ENCODE results near the gene SEL1L.

The SEL1L gene

DNA sequence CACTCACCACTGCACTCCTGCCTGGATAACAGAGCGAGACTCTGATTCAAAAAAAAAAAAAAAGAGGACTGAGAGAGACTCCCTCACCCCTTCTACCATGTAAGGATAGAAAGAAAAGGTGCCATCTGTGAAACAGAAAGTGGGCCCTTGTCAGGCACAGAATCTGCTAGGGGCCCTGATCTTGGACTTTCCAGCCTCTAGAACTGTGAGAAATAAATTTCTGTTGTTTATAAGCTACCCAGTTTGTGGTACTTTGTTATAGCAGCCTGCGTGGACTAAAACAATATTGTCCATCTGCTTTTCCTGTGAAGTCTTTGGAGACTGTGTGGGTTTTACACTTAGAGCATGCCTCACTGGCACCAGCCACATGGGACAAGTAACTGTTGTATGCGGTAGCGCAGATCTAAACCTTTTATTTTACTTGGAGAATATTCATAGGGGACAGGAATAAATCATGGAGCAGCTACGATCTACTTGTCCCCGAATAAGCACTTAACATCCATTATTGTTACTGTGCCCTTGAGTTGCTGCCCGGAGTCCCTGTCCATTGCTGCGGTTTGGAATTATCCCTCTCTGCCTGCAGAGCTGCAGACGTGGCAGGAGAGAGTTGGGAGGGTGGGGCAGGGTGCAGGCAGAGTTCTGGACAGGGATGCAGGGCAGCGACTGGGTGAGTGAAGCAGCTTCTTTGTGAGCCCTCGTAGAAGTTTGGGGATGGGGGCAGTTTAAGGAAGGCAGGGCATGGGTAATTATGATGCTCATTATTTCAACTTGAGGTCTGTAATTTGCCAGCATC is 81.1 kb downstream of the SEL1L start:
- Histone ChIP-seq H3K4me3 (ENCODE audit: low read depth, low read length) (peak overlapping the region; percentile 4), H3K36me3 (ENCODE audit: control insufficient read depth, insufficient read depth, low read length) (no peaks in the 10 kb centered on the region), H3K9ac (ENCODE audit: low read depth, low read length) (no peak overlapping the region), H3K9me3 (ENCODE audit: control insufficient read depth, insufficient read depth, low read length) (no peaks in the 10 kb centered on the region), H3K4me1 (ENCODE audit: control insufficient read depth, insufficient read depth, low read length) (peaks cover 12% of the 10 kb centered on the region), H3K27me3 (ENCODE audit: control insufficient read depth, insufficient read depth, low read length) (no peaks in the 10 kb centered on the region)

DNA sequence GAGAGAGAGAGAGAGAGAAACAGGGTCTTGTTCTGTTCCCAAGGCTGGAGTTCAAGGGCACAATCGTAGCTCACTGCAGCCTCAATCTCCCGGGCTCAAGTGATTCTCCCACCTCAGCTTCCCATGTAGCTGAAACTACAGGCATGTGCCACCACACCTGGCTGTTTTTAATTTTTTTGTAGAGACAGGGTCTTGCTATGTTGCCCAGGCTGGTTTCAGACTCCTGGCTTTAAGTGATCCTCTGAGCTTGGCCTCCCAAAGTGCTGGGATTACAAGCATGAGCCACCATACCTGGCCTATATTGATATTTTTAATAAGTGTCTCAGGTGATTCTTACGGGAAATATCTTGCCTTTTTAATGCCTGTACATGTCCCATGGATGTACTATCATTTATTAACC is 82.7 kb downstream of the SEL1L start:
- H3K27me3 ChIP-seq (ENCODE audit: control insufficient read depth, insufficient read depth, low read length): no peaks in the 10 kb centered on the region
- no peaks in the 10 kb centered on the region for H3K36me3 ChIP-seq (ENCODE audit: control insufficient read depth, insufficient read depth, low read length)
- peaks cover 12% of the 10 kb centered on the region for H3K4me1 ChIP-seq (ENCODE audit: control insufficient read depth, insufficient read depth, low read length)
- H3K9ac ChIP-seq (ENCODE audit: low read depth, low read length): no peak overlapping the region
- H3K9me3 ChIP-seq (ENCODE audit: control insufficient read depth, insufficient read depth, low read length): no peaks in the 10 kb centered on the region
- no peak overlapping the region for H3K4me3 ChIP-seq (ENCODE audit: low read depth, low read length)

DNA sequence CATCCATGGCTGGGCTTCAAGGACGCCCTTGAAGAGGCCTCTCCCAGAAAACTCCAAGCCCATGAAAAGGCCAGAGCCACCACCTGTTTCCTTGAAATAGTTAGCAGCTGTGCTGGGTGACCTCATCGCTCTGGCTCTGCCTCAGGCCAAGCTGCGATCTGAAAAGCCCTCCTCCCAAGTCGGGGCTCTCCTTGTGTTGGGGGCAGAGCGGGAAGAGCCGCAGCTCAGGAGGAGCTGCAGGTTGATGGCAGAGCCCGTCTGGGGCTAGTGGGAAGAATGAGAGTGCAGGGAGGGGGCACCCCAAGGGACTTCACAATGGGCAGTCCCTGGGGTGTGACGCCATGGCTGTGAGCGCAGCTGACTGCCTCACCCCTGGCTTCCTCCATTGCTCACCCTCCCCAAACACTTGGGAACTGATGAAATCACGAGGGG is 83.5 kb downstream of the SEL1L start:
- Histone ChIP-seq H3K9ac (ENCODE audit: low read depth, low read length) (no peak overlapping the region), H3K4me3 (ENCODE audit: low read depth, low read length) (no peak overlapping the region), H3K9me3 (ENCODE audit: control insufficient read depth, insufficient read depth, low read length) (no peaks in the 10 kb centered on the region), H3K4me1 (ENCODE audit: control insufficient read depth, insufficient read depth, low read length) (peaks cover 12% of the 10 kb centered on the region), H3K36me3 (ENCODE audit: control insufficient read depth, insufficient read depth, low read length) (no peaks in the 10 kb centered on the region), H3K27me3 (ENCODE audit: control insufficient read depth, insufficient read depth, low read length) (no peaks in the 10 kb centered on the region)

DNA sequence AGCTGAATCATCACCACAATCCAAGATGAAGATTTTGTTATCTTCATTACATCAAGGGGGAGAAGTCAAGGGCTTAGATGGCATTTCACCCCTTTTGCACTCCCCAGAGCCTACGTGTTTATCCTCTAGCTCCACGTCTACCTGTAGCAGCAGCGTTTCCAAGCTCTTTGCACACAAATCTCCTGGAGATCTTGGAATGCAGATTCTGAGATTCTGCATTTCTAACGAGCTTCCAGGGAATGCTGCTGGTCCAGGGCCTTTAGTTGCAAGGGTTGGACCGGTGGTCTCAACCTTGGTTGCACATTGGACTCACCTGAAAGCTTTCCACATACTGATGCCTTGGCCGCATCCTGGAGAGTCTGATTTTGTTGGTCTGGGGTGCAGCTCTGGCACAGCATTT is 84.1 kb downstream of the SEL1L start:
- Histone ChIP-seq H3K4me1 (ENCODE audit: control insufficient read depth, insufficient read depth, low read length) (peaks cover 12% of the 10 kb centered on the region), H3K27me3 (ENCODE audit: control insufficient read depth, insufficient read depth, low read length) (no peaks in the 10 kb centered on the region), H3K4me3 (ENCODE audit: low read depth, low read length) (no peak overlapping the region), H3K9me3 (ENCODE audit: control insufficient read depth, insufficient read depth, low read length) (no peaks in the 10 kb centered on the region), H3K36me3 (ENCODE audit: control insufficient read depth, insufficient read depth, low read length) (no peaks in the 10 kb centered on the region), H3K9ac (ENCODE audit: low read depth, low read length) (no peak overlapping the region)

DNA sequence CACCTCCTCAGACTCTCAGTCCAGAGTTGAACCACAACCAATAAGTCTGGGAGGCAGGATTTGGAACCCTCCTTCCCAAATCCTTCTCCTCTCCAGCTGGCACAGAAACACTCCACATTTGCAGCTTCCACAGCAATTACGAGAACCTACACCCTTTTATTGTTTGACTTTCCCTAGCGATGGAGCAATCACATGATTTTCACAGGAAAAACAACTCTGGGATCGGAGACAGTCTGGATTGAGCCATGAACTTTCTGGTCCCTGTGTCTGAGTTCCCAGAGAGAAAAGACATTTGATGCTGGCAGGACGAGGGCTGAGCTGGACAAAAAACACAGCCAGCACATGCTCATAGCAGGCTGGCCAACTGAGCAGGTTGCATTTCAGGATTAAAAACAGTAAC is 84.5 kb downstream of the SEL1L start:
- H3K9me3 ChIP-seq (ENCODE audit: control insufficient read depth, insufficient read depth, low read length): no peaks in the 10 kb centered on the region
- no peaks in the 10 kb centered on the region for H3K27me3 ChIP-seq (ENCODE audit: control insufficient read depth, insufficient read depth, low read length)
- no peaks in the 10 kb centered on the region for H3K36me3 ChIP-seq (ENCODE audit: control insufficient read depth, insufficient read depth, low read length)
- H3K9ac ChIP-seq (ENCODE audit: low read depth, low read length): no peak overlapping the region
- H3K4me1 ChIP-seq (ENCODE audit: control insufficient read depth, insufficient read depth, low read length): peaks cover 12% of the 10 kb centered on the region
- H3K4me3 ChIP-seq (ENCODE audit: low read depth, low read length): no peak overlapping the region

DNA sequence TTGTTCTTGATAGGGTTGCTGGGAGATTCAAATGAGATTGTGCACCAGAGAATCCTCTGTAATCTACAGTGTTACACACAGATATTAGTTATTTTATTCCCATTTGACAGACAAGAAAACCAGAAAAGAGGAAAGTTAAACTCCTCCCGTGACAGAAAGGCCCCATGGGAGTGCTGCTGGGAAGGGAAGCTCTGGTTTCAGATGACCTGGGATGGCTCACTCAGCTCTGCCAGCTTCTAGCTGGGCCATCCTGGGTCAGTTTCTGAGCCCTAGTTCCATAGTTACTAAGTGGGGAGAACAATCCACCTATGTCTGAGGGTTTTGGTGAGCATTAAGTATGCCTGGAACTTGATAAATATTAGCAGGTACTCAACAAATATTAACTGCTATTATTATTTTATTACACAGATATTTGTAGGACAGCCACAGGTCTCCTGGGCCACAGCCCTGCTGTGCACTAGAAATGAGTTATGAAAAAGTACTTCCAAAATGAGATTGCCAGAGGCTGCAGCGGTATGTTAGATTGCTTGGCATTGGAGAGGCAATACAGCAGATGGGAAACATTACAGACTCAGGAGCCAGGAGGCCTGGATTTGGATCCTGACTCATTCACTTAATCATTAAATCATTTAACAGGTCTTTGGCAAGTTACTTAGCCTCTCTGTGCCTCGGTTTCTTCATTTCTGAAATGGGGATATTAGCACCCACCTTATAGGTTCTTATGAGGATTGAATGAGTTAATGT is 86.5 kb downstream of the SEL1L start:
- Histone ChIP-seq H3K27me3 (ENCODE audit: control insufficient read depth, insufficient read depth, low read length) (no peaks in the 10 kb centered on the region), H3K9ac (ENCODE audit: low read depth, low read length) (no peak overlapping the region), H3K4me3 (ENCODE audit: low read depth, low read length) (no peak overlapping the region), H3K4me1 (ENCODE audit: control insufficient read depth, insufficient read depth, low read length) (peaks cover 12% of the 10 kb centered on the region), H3K36me3 (ENCODE audit: control insufficient read depth, insufficient read depth, low read length) (no peaks in the 10 kb centered on the region), H3K9me3 (ENCODE audit: control insufficient read depth, insufficient read depth, low read length) (no peaks in the 10 kb centered on the region)

DNA sequence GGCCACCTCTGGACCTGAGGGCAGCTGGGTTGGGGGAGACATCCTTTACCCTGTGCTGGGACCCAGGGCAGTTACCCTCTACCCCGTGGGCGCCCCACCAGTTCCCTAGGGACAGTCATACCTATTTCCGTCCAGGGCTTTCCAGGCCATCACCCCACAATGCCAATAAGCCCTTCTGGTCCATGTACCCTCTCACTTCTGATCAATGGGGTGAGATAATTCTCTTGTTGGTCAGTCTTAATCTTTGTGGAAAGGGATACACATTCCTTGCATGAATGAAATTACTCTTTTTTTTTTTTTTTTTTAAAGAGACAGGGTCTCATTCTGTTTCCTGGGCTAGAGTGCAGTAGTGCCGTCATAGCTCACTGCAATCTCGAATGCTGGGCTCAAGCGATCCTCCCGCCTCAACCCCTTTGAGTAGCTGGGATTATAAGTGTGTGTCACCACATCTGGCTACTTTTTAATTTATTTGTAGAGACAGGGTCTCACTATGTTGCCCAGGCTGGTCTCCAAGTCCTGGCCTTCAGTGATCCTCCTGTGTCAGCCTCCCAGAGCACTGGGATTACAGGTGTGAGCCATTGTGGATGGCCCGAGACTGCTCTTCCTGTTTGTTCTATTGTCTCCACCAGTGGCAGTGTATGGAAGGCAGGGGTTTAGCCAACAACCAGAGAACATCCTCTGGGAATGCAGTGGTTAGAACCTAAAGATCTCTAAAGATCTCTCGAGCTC is 87.2 kb downstream of the SEL1L start:
- Histone ChIP-seq H3K4me1 (ENCODE audit: control insufficient read depth, insufficient read depth, low read length) (peaks cover 12% of the 10 kb centered on the region), H3K4me3 (ENCODE audit: low read depth, low read length) (no peak overlapping the region), H3K27me3 (ENCODE audit: control insufficient read depth, insufficient read depth, low read length) (no peaks in the 10 kb centered on the region)

DNA sequence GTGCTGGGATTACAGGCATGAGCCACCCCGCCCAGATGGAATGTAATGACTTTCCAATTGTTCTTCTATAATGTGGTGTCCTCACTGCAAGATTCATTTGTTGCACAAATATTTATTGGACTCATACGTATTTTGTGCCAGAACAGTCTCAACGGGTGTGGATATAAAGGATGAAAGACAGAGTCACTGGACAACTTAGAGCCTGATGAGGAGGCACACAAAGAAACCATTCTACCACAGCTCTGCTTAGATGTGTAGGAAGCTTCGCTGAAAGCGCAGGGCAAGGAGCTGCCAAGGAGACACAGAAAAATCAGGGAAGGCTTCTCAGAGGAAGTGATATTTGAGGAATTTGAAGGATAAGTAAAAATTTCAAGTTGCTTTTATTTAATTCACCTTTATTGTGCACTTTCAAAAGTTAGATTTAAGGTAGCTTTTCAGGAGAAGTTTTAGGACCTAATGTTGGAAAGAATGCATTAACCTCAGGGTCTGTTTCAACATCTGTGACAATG is 92.0 kb downstream of the SEL1L start:
- peaks cover 26% of the 10 kb centered on the region for H3K27me3 ChIP-seq (ENCODE audit: control insufficient read depth, insufficient read depth, low read length)
- no peak overlapping the region for H3K9ac ChIP-seq (ENCODE audit: low read depth, low read length)
- H3K4me3 ChIP-seq (ENCODE audit: low read depth, low read length): no peak overlapping the region
- no peaks in the 10 kb centered on the region for H3K36me3 ChIP-seq (ENCODE audit: control insufficient read depth, insufficient read depth, low read length)
- no peaks in the 10 kb centered on the region for H3K4me1 ChIP-seq (ENCODE audit: control insufficient read depth, insufficient read depth, low read length)
- H3K9me3 ChIP-seq (ENCODE audit: control insufficient read depth, insufficient read depth, low read length): no peaks in the 10 kb centered on the region

More for the DNA sequence above, 87.2 kb downstream of the SEL1L start:
- H3K36me3 ChIP-seq (ENCODE audit: control insufficient read depth, insufficient read depth, low read length): no peaks in the 10 kb centered on the region
- H3K9me3 ChIP-seq (ENCODE audit: control insufficient read depth, insufficient read depth, low read length): no peaks in the 10 kb centered on the region
- H3K9ac ChIP-seq (ENCODE audit: low read depth, low read length): no peak overlapping the region

DNA sequence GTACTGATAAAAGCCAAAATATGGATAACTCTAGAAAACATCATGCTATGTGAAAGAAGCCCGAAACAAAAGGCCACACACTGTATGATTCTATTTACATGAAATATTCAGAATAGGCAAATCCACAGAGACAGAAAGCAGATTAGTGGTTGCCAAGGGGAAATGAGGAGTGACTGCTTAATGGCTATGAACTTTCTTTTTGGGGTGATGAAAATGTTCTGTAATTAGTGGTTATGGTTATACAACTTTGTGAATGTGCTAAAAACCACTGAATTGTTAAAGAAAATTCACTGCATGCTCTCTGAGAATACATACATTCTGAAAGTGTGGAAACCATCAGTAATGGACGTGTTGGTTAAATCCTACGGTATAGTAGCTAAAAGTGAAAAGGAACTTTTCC is 93.6 kb downstream of the SEL1L start:
- H3K4me1 ChIP-seq (ENCODE audit: control insufficient read depth, insufficient read depth, low read length): peaks cover under 1% of the 10 kb centered on the region
- H3K36me3 ChIP-seq (ENCODE audit: control insufficient read depth, insufficient read depth, low read length): no peaks in the 10 kb centered on the region
- H3K9ac ChIP-seq (ENCODE audit: low read depth, low read length): no peak overlapping the region
- H3K4me3 ChIP-seq (ENCODE audit: low read depth, low read length): no peak overlapping the region
- no peaks in the 10 kb centered on the region for H3K9me3 ChIP-seq (ENCODE audit: control insufficient read depth, insufficient read depth, low read length)
- peaks cover 29% of the 10 kb centered on the region for H3K27me3 ChIP-seq (ENCODE audit: control insufficient read depth, insufficient read depth, low read length)

DNA sequence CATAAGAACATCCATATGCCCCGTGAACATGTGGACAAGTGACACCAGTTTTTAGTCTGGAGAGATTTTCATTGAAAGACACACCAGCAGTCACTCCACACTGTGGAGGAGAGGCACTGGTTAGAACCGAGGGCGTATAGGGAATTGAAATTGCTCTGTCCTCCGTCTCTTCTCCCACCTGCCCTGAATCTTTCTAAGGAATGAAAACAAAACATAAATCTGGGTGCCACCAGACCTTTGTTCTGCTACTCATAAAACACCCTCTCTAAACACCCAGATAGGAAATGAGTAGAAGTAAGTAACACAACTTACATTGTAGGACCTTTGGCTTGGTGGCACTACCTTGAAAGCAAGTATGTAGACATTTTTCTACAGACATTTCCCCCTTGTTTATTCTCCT is 96.4 kb downstream of the SEL1L start:
- H3K36me3 ChIP-seq (ENCODE audit: control insufficient read depth, insufficient read depth, low read length): no peaks in the 10 kb centered on the region
- no peak overlapping the region for H3K9ac ChIP-seq (ENCODE audit: low read depth, low read length)
- peaks cover 31% of the 10 kb centered on the region for H3K27me3 ChIP-seq (ENCODE audit: control insufficient read depth, insufficient read depth, low read length)
- H3K4me3 ChIP-seq (ENCODE audit: low read depth, low read length): peak overlapping the region; percentile 83
- no peaks in the 10 kb centered on the region for H3K9me3 ChIP-seq (ENCODE audit: control insufficient read depth, insufficient read depth, low read length)
- H3K4me1 ChIP-seq (ENCODE audit: control insufficient read depth, insufficient read depth, low read length): peaks cover 15% of the 10 kb centered on the region

DNA sequence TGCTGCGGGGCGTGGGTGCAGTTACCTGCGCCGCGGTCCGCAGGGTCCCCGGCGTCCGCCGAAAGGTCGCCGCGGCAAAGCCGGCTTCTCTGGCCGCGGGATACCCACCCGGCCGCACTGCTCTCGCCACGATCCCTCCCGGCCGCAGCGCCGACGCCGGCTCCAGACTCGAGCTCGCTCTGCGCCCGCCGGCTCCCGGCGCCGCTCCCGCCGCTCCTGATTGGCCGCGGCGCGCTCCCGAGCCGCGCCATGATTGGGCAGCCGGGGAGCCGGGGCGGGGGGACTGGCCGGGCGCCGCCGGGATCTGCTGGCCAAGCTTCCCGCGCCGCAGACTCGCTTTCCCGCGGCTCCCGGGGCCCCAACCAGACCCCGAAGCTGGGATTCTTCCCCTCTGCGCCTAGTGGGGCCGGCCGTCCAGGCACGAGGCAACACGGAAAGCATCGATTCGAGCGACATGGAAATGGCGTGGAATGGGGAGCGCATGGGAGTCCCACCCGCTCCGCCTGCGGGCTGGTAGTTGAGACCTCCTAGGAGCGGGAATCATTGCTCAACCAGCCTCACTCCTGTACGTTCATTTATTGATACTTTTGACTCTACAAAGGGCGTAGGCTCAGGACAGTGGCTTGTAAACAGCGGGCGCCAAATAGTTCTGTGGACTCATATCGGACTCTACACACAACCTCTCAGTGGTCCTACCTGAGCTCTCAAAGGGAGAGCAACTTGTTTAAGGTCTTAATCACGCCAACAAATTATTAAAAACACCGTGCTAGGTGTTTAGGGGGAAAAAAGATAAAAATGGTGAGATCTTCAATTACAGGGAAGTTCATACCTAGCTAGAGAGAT is 97.1 kb downstream of the SEL1L start:
- H3K27me3 ChIP-seq (ENCODE audit: control insufficient read depth, insufficient read depth, low read length): peaks cover 31% of the 10 kb centered on the region

More for the DNA sequence above, 97.1 kb downstream of the SEL1L start:
- Histone ChIP-seq H3K9me3 (ENCODE audit: control insufficient read depth, insufficient read depth, low read length) (no peaks in the 10 kb centered on the region), H3K4me3 (ENCODE audit: low read depth, low read length) (peak overlapping the region; percentile 83), H3K9ac (ENCODE audit: low read depth, low read length) (peak overlapping the region; percentile 70), H3K4me1 (ENCODE audit: control insufficient read depth, insufficient read depth, low read length) (peaks cover 15% of the 10 kb centered on the region), H3K36me3 (ENCODE audit: control insufficient read depth, insufficient read depth, low read length) (no peaks in the 10 kb centered on the region)

Data from iPS-15b (cell line).